Glutamatergic neuron (in vitro differentiated cells): ENCODE data around the gene FNDC3B. TPM values are rescaled to one million over a fixed set of nuclear protein-coding genes. Genes with fewer than 3 reads are reported as not detected.

ENCODE experiments used
- DNase-seq: peaks from one replicate; pipeline ENCODE4 v3.0.0; 2022
- H3K27ac Mint-ChIP-seq: one replicate; pipeline ENCODE4 v1.8.0; 2020; ENCODE audit warnings: mild to moderate bottlenecking, mixed read lengths, inconsistent platforms; ENCODE audit not compliant: unreplicated experiment
- H3K27me3 Mint-ChIP-seq: one replicate; pipeline ENCODE4 v1.8.0; 2020; ENCODE audit warnings: mild to moderate bottlenecking, moderate library complexity, mixed read lengths, inconsistent platforms; ENCODE audit not compliant: unreplicated experiment
- H3K36me3 Mint-ChIP-seq: one replicate; pipeline ENCODE4 v1.8.0; 2020; ENCODE audit warnings: mild to moderate bottlenecking, mixed read lengths, inconsistent platforms; ENCODE audit not compliant: unreplicated experiment
- H3K4me1 Mint-ChIP-seq: one replicate; pipeline ENCODE4 v1.8.0; 2020; ENCODE audit warnings: mild to moderate bottlenecking, low read depth, mixed read lengths, inconsistent platforms; ENCODE audit not compliant: unreplicated experiment
- H3K4me3 Mint-ChIP-seq: one replicate; pipeline ENCODE4 v1.8.0; 2020; ENCODE audit warnings: mild to moderate bottlenecking, mixed read lengths, inconsistent platforms; ENCODE audit not compliant: unreplicated experiment
- H3K9me3 Mint-ChIP-seq: one replicate; pipeline ENCODE4 v1.8.0; 2020; ENCODE audit warnings: mild to moderate bottlenecking, moderate library complexity, mixed read lengths, inconsistent platforms; ENCODE audit not compliant: unreplicated experiment
- total RNA-seq: library from RNA; stranded (reverse); fragmentation: NEBNext Ultra II Directional; extraction: Animal tissue kit (Norgen Biotek cat#: 25700); gene quantifications from one replicate; pipeline ENCODE4 v1.2.1, GENCODE V29; 2021; ENCODE audit not compliant: unreplicated experiment
- TF ChIP-seq, protein P1 (sequence below): fragments of 200-600 bp; sonication (generic); IDR thresholded peaks from one replicate; pipeline ENCODE4 v1.5.0; 2021; ENCODE audit not compliant: partially characterized antibody, unreplicated experiment

Gene FNDC3B
- total RNA-seq, 1 donor from 2014 or later, result 11.7 TPM

DNA sequence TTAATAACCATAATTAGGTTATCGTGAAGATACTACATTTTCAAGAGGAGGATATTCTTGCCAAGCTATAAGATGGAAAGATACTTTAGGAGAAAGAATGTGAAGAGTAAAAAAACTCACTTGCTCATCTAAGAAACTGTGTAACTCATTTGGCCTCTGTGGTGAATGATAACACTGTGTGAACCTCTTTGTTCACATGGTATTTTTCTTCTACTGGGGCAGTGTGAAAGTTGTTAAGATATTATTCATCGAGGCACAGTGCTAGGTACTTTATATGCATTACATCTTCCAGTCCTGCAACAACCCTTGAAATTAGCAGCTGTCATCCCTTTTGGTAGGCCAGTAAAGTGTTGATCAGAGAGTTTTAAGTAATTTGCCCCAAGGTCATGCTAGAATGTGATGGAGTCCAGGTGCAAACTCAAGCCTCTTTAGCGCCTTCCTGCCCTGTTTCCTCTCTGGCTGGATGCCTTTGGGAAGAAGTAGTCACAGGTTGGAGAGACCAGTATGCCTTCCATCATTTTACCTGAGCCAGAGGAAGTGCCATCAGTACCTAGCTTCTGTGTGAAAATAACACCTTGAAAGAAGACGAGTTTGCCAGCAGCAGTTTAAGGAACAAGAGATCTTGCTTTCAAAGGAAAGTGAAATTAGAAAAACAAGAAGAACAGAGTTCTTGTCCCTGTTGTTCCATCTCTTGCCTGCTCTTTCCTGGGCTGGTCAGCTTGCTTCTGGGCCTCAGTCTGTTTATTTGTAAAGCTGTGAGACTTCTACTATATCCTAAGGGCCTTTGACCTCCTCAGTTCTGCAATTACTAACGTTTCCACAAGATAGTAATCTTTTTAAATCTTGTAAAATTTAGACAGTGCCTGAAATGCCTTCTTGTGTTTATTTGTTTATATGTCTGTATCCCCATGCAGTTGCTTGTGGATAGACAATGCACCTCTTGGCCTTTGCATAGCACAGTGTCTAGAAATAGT lies 179.3 kb downstream of the FNDC3B start:
- Mint-ChIP-seq H3K27ac (no peak overlapping the region), H3K4me1 (peaks cover 3% of the 10 kb centered on the region), H3K4me3 (no peak overlapping the region), H3K36me3 (no peaks in the 10 kb centered on the region), H3K9me3 (no peaks in the 10 kb centered on the region), H3K27me3 (no peaks in the 10 kb centered on the region)
- TF ChIP-seq, protein P1, sequence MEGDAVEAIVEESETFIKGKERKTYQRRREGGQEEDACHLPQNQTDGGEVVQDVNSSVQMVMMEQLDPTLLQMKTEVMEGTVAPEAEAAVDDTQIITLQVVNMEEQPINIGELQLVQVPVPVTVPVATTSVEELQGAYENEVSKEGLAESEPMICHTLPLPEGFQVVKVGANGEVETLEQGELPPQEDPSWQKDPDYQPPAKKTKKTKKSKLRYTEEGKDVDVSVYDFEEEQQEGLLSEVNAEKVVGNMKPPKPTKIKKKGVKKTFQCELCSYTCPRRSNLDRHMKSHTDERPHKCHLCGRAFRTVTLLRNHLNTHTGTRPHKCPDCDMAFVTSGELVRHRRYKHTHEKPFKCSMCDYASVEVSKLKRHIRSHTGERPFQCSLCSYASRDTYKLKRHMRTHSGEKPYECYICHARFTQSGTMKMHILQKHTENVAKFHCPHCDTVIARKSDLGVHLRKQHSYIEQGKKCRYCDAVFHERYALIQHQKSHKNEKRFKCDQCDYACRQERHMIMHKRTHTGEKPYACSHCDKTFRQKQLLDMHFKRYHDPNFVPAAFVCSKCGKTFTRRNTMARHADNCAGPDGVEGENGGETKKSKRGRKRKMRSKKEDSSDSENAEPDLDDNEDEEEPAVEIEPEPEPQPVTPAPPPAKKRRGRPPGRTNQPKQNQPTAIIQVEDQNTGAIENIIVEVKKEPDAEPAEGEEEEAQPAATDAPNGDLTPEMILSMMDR, result no peak
- DNase-seq, result no peak

DNA sequence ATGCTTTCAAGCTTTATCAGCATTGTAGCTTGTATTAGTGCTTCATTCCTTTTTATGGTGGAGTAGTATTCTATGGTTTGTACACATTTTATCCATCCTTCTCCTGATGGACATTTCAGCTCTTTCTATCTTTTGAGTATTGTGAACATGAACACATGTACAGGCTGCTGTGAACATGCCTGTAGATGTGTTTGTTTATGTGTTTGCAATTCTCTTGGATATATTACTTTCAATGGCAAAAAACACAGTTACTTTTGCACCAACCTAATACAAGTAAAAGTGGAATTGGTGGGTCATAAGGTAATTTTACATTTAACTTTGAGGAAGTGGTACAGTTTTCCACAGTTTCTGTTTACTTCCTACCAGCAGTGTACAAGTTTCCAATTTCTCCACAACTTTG lies 180.4 kb downstream of the FNDC3B start:
- no peaks in the 10 kb centered on the region for H3K27me3 Mint-ChIP-seq

DNA sequence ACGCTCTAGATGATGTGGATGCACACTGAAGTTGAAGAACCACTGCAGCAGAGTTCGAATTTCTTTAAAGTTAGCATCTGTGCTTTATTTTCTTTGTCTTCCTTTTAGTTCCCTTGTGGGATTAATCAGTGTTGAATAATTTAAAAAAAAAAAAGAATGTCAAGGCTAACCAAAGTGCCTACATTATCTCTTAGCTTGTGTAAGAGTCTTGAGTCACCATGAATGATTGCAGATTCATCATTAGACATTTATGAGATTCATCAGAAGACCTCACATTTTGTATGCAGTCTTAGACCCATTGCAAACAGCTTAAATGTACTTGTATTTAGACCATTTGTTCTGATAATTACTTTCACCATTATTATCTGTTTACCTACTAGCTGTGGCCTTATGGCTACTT lies 182.2 kb downstream of the FNDC3B start:
- Mint-ChIP-seq H3K4me1 (peaks cover 8% of the 10 kb centered on the region), H3K27ac (no peak overlapping the region)
- no peak for DNase-seq

More for the DNA sequence above, 180.4 kb downstream of the FNDC3B start:
- no peak overlapping the region for H3K27ac Mint-ChIP-seq
- H3K36me3 Mint-ChIP-seq, result no peaks in the 10 kb centered on the region
- TF ChIP-seq, protein P1, result no peak
- no peaks in the 10 kb centered on the region for H3K9me3 Mint-ChIP-seq
- peaks cover 8% of the 10 kb centered on the region for H3K4me1 Mint-ChIP-seq
- DNase-seq, result no peak
- H3K4me3 Mint-ChIP-seq, result no peak overlapping the region

DNA sequence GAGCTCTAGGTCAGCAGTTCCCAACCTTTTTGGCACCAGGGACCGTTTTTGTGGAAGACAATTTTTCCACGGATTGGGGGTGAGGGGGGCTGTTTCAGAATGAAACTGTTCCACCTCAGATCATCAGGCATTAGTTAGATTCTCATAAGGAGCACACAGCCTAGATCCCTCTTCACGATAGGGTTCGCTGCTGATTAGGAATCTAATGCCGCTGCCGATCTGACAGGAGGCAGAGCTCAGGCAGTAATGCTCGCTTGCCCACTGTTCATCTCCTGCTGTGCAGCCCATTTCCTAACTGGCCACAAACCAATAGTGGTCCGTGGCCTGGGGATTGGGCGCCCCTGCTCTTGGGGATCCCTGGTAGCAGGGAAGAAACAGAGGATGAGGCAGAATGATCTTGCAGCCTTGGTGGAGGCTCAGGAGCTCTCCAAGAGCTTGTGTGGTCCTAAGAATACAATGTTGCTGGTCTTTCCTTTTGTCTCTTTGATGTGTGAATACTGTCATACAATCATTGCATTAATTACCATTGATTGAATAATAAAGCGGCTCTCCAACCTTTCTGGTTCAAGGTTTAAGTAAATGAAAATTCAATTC lies 183.2 kb downstream of the FNDC3B start:
- no peak overlapping the region for H3K27ac Mint-ChIP-seq
- H3K36me3 Mint-ChIP-seq, result no peaks in the 10 kb centered on the region
- no peak for DNase-seq
- no peaks in the 10 kb centered on the region for H3K27me3 Mint-ChIP-seq
- TF ChIP-seq, protein P1, result no peak
- H3K9me3 Mint-ChIP-seq, result no peaks in the 10 kb centered on the region
- peaks cover 8% of the 10 kb centered on the region for H3K4me1 Mint-ChIP-seq
- no peak overlapping the region for H3K4me3 Mint-ChIP-seq

More for the DNA sequence above, 182.2 kb downstream of the FNDC3B start:
- no peaks in the 10 kb centered on the region for H3K36me3 Mint-ChIP-seq
- no peaks in the 10 kb centered on the region for H3K9me3 Mint-ChIP-seq
- H3K27me3 Mint-ChIP-seq, result no peaks in the 10 kb centered on the region
- TF ChIP-seq, protein P1, result no peak
- no peak overlapping the region for H3K4me3 Mint-ChIP-seq

DNA sequence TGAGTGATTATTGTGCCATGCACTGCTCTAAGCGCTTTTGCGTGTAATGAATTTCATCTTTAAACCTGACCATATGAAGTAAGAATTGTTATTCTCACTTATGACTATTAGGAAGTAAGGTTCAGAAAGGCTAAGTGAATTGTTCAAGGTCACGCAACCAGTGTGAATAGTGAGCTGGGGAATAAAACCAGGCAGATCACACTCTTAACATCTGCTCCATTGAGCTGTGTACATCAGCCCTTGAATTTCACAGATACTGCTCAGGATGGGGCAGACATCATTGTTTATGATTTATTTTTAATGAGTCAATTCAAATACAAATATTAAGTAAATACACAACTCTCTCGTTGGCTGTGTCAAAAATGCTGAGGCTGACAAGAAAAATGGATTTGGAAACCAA lies 184.5 kb downstream of the FNDC3B start:
- Mint-ChIP-seq H3K9me3 (no peaks in the 10 kb centered on the region), H3K36me3 (no peaks in the 10 kb centered on the region), H3K4me1 (peaks cover 8% of the 10 kb centered on the region), H3K27ac (no peak overlapping the region), H3K27me3 (no peaks in the 10 kb centered on the region), H3K4me3 (no peak overlapping the region)
- DNase-seq, result no peak
- TF ChIP-seq, protein P1, result no peak
